Transverse colon (tissue), 4 donors: Measurements from ENCODE around the gene RC3H1. TPM values are rescaled to one million over a fixed set of nuclear protein-coding genes. Genes with fewer than 3 reads are reported as not detected.

Experiments
- DNase-seq: peaks from one replicate; pipeline ENCODE4 v3.0.0-alpha.2; 2019
- H3K27ac ChIP-seq, 4 donors: fragments of 200-600 bp; sonication (generic); 2 replicates each; pipeline ENCODE4 v1.5.1; 2016 to 2018; ENCODE audit warnings: inconsistent platforms in 4 of 4
- H3K27me3 ChIP-seq: fragments of 200-600 bp; sonication (generic); 2 replicates; pipeline ENCODE4 v1.5.1; 2017; ENCODE audit warnings: inconsistent platforms
- H3K36me3 ChIP-seq, 4 donors: fragments of 200-600 bp; sonication (generic); 2 replicates each; pipeline ENCODE4 v1.5.1; 2017 to 2019; ENCODE audit warnings: inconsistent platforms in 4 of 4
- H3K4me1 ChIP-seq, 4 donors: fragments of 200-600 bp; sonication (generic); 2 replicates each; pipeline ENCODE4 v1.5.1; 2017 to 2020; ENCODE audit warnings: inconsistent platforms in 4 of 4
- H3K4me3 ChIP-seq, 4 donors: fragments of 200-600 bp; sonication (generic); 1 replicate in 1 of 4; 2 replicates in 3 of 4; pipeline versions ENCODE4 v1.5.1 to v1.6.1; 2017 to 2019; ENCODE audit warnings: inconsistent platforms in 4 of 4
- H3K9me3 ChIP-seq, 2 donors: fragments of 200-600 bp; sonication (generic); 2 replicates each; pipeline ENCODE4 v1.5.1; 2017 to 2019; ENCODE audit warnings: inconsistent platforms in 2 of 2
- CTCF ChIP-seq, 5 experiments: fragments of 200-600 bp in 3 of 5; fragments of 450-650 bp in 2 of 5; sonication (generic) in 3 of 5; IDR thresholded peaks; 1 replicate in 2 of 5; 2 replicates in 3 of 5; pipeline ENCODE4 v1.5.1; 2016 to 2017; ENCODE audit warnings: antibody characterized with exemption in 5 of 5, inconsistent platforms in 3 of 5, mild to moderate bottlenecking in 2 of 5, moderate library complexity in 1 of 5
- EP300 ChIP-seq: sonication (generic); formaldehyde crosslinking; IDR thresholded peaks from one replicate; pipeline ENCODE4 v1.6.1; 2017; ENCODE audit warnings: antibody characterized with exemption, low read depth
- POLR2A ChIP-seq: fragments of 450-650 bp; IDR thresholded peaks from one replicate; pipeline ENCODE4 v1.6.1; 2016; ENCODE audit warnings: antibody characterized with exemption, mild to moderate bottlenecking, moderate library complexity
- POLR2AphosphoS5 ChIP-seq, 3 donors: sonication (generic); formaldehyde crosslinking; IDR thresholded peaks; one replicate each; pipeline ENCODE4 v1.6.1; 2016; ENCODE audit warnings: antibody characterized with exemption in 3 of 3
- WGBS, 2 donors: methylation state at CpG; one replicate each; pipeline ENCODE4 v1.1.5; 2018; ENCODE audit warnings: low coverage in 1 of 2; 5-methylcytosine and 5-hydroxymethylcytosine counted together
- in situ Hi-C, 4 donors: fragments of 200-750 bp; cut with MboI; loops; one replicate each; pipeline versions ENCODE4 v1.15.0 to v1.15.1; 2017; ENCODE audit warnings: low sequenced_read_pairs in 3 of 4, low pct_ligation_motif_present in 1 of 4, low pct_unique_long_range_greater_than_20kb in 1 of 4
- intact Hi-C: fragments of 100-400 bp; cut with DNase I; formaldehyde crosslinking; loops from one replicate; pipeline ENCODE4 v1.15.1; 2023; ENCODE audit warnings: low total_unique reads
- total RNA-seq, 4 donors: library from RNA; depleted of rRNA; stranded (reverse); fragments of >200 nt; gene quantifications; one replicate each; pipeline ENCODE4 v1.1.0, GENCODE V29; 2016

Gene RC3H1
- total RNA-seq, 4 donors from 2014 or later = 17.9 to 37.9 (median 33.1) TPM

DNA sequence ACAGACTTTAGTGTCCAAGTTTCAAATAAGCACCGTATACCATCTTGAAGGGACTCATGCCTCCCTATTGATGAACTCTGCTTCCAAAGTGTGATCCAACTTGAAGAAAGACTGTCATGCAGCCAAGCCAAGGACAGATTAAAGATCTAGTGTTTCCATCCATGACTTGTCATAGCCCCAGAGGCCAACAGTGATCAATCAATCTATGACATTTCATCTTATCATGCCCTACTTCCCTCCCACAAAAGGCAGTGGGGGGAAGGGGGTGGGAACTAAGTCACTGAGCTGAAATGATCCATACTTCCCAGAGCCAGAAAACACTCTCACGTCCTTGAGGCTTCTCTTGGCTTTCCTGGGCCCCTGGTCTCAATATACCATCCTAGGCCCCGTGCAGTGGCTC is 109.0 kb downstream of the RC3H1 start:
- no peak overlapping the region for H3K4me3 ChIP-seq
- no peaks in the 10 kb centered on the region for H3K9me3 ChIP-seq
- in situ Hi-C loops = no loop called here
- TF ChIP-seq POLR2A (no peak), EP300 (no peak), CTCF (IDR thresholded peaks at IDR 0.05) (no peak)
- no peaks in the 10 kb centered on the region for H3K36me3 ChIP-seq
- 80 to 100% methylated on average over 1 to 3 of the region's 3 CpGs for WGBS, 2 donors
- H3K27me3 ChIP-seq = no peaks in the 10 kb centered on the region
- intact Hi-C loops = no loop called here
- no peak for DNase-seq
- H3K4me1 ChIP-seq = no peaks in the 10 kb centered on the region
- H3K27ac ChIP-seq = no peak overlapping the region

DNA sequence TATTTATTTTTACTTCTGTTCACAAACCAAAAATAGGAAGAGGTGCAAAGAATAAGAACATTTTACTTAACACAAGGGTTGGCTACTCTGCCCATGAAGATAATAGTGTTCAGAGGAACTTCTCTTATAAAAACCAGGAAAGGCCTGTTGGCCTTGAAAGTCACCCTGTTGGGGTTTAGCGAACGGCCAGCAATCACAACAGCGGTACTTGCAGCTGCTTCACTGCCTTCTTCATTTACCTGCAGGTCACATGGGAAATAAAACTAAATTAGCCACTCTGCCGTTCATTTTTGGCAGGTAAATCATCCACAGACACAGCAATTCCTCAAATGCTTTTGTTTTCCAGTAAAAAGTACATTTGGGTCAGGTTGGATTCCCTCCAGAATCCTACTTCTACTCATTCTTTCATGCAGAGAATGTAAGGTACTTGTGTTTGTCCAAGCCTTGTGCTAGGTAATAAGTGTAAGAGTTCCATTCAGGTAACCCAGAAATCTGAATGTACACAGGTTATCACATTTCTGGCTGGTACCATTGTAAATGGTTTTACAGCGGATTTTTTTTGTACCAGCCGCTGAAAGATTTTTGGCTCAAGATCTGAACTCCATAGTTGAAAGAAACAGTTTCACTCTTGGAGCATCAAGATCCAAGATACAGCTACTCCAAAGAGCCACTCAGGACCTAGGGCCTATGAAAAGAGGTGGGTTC is 118.2 kb downstream of the RC3H1 start:
- H3K27ac ChIP-seq = no peak overlapping the region
- WGBS, 2 donors = 55 to 79% methylated on average over 5 to 6 of the region's 6 CpGs
- H3K27me3 ChIP-seq = no peaks in the 10 kb centered on the region
- no peaks in the 10 kb centered on the region for H3K4me1 ChIP-seq
- intact Hi-C loops = no loop called here
- no peaks in the 10 kb centered on the region for H3K36me3 ChIP-seq
- TF ChIP-seq POLR2A (no peak), POLR2AphosphoS5 (IDR thresholded peaks at IDR 0.05) (no peak), CTCF (IDR thresholded peaks at IDR 0.05) (no peak), EP300 (no peak)
- no peak overlapping the region for H3K4me3 ChIP-seq
- DNase-seq = no peak
- H3K9me3 ChIP-seq = no peaks in the 10 kb centered on the region
- in situ Hi-C loops = no loop called here

DNA sequence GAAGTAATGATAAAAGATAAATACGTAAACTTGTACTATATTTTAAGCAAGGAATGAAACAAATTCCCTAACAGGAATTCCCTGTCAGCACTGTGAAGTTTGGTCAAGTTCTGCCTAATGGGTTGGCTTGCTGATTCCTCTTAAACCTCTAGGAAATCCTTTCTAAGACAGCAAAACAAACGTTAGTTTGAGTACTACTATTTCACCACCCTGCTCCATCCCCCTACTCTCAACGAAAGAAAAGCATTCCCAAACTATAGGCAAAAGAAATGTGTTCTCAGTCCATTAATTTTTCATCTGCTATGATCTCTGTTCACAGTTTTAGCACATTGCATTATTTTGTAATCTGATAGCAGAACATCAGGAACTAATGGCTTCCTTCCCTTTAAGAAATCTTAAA is 121.2 kb downstream of the RC3H1 start:
- H3K36me3 ChIP-seq = no peaks in the 10 kb centered on the region

GRCh38 chr1:173900427-173900826 is 121.7 kb downstream of the RC3H1 start:
- no peak overlapping the region for H3K4me3 ChIP-seq
- in situ Hi-C loops = no loop called here
- WGBS, 2 donors = 83 to 84% methylated on average over 2 of the region's 2 CpGs

More for the DNA sequence above, 121.2 kb downstream of the RC3H1 start:
- no peaks in the 10 kb centered on the region for H3K9me3 ChIP-seq
- in situ Hi-C loops (no loop called here), intact Hi-C loops (no loop called here)
- no peak for TF ChIP-seq CTCF (IDR thresholded peaks at IDR 0.05)
- no peak for TF ChIP-seq POLR2A
- TF ChIP-seq EP300 = no peak
- TF ChIP-seq POLR2AphosphoS5 (IDR thresholded peaks at IDR 0.05) = no peak
- no peak overlapping the region for H3K4me3 ChIP-seq
- H3K27ac ChIP-seq = no peak overlapping the region
- DNase-seq = no peak
- 73 to 84% methylated on average over 3 of the region's 3 CpGs for WGBS, 2 donors
- H3K27me3 ChIP-seq = no peaks in the 10 kb centered on the region
- no peaks in the 10 kb centered on the region for H3K4me1 ChIP-seq

More at GRCh38 chr1:173900427-173900826, 121.7 kb downstream of the RC3H1 start:
- no peaks in the 10 kb centered on the region for H3K9me3 ChIP-seq
- DNase-seq = no peak
- H3K27ac ChIP-seq = no peak overlapping the region
- TF ChIP-seq POLR2AphosphoS5 (IDR thresholded peaks at IDR 0.05) (no peak), EP300 (no peak), POLR2A (no peak), CTCF (IDR thresholded peaks at IDR 0.05) (no peak)
- H3K4me1 ChIP-seq = no peaks in the 10 kb centered on the region
- no peaks in the 10 kb centered on the region for H3K27me3 ChIP-seq
- intact Hi-C loops = no loop called here
- no peaks in the 10 kb centered on the region for H3K36me3 ChIP-seq
